Fibroblast of peridontal ligament (primary cell): ENCODE results near the gene TFB2M.

Experiments
- DNase-seq: peaks from one replicate; pipeline ENCODE4 v3.0.0-alpha.2; 2010; ENCODE audit errors: extremely low read depth

TFB2M gene

GRCh38 chr1:246513041-246513440 lies 53.0 kb downstream of the TFB2M start:
- no peak for DNase-seq

- no peak for DNase-seq
Measured at GRCh38 chr1:246512635-246513034, 53.4 kb downstream of the TFB2M start.

GRCh38 chr1:246512230-246512629 lies 53.8 kb downstream of the TFB2M start:
- no peak for DNase-seq

- DNase-seq: no peak
Measured at GRCh38 chr1:246511203-246511602, 54.9 kb downstream of the TFB2M start.

GRCh38 chr1:246510147-246511030 lies 55.7 kb downstream of the TFB2M start:
- no peak for DNase-seq

- no peak for DNase-seq
Measured at GRCh38 chr1:246508897-246509688, 57.0 kb downstream of the TFB2M start.

- peak; percentile 58 for DNase-seq
Measured at GRCh38 chr1:246506674-246507481, 59.2 kb downstream of the TFB2M start, which contains the start of gene SMYD3. Gene SMYD3, minus strand, starts transcription at chr1:246507279.

- no peak for DNase-seq
Measured at GRCh38 chr1:246506367-246506673, 59.7 kb downstream of the TFB2M start.

GRCh38 chr1:246503341-246503740 lies 62.7 kb downstream of the TFB2M start:
- DNase-seq: no peak

GRCh38 chr1:246497331-246497915 lies 68.6 kb downstream of the TFB2M start:
- DNase-seq: peak; percentile 88

- peak; percentile 89 for DNase-seq
Measured at GRCh38 chr1:246492611-246493245, 73.3 kb downstream of the TFB2M start.

- DNase-seq: no peak
Measured at GRCh38 chr1:246491551-246492053, 74.5 kb downstream of the TFB2M start.
